ENCODE measurements around the gene RETN.

Gene RETN

DNA sequence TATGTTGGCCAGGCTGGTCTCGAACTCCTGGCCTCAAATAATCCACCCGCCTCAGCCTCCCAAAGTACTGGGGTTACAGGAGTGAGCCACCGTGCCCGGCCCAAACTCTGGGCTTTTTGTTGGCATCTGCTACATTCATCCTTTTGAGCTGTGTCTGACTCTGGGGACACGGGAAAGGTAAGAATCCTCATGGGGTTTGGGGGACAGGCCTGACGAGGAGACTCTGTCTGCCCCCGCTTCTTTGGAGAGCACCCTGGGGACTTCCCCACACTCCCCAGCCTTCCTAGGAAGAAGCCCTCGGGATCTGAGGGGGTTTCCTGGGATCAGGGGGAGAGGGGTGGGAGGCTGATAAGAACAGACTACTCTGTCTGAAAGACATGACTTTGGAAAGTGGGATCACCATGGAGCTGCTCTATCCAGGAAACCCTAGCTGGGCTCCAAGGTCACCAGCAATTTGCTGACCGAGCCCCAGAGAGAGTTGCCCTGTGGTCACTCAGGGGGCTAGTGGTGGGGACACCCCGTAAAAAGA, 41.1 kb downstream of the RETN start:
- DNase-seq = no peak

DNA sequence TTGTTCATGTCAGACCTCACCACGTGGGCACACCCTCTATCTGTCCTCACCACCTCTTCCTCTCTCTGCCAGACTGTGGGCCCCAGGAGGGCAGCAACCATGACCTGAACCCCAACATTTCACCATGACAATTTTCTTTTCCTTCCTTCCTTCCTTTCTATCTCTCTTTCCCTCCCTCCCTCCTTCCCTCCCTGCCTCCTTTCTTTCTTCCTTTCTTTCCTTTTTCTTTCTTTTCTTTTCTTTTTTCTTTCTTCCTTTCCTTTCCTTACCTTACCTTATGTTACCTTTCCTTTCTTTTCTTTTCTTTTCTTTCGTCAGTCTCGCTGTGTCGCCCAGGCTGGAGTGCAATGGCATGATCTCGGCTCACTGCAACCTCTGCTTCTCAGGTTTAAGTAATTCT, 41.8 kb downstream of the RETN start:
- no peak for DNase-seq

DNA sequence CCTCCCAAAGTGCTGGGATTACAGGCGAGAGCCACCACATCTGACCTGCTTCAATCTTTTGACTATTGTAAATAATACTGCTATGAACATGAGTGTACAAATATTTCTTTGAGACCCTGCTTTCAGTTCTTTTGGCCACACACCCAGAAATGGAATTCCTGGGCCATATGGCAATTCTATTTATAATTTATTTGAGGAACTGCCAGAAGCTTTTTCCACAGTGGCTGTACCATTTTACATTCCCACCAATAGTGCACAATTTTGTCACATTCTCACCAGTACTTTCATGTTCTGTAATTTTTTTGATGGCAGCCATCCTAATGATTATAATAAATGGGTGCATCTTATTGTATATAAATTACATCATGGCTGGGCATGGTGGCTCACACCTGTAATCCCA, 46.8 kb downstream of the RETN start:
- no peak for DNase-seq

DNA sequence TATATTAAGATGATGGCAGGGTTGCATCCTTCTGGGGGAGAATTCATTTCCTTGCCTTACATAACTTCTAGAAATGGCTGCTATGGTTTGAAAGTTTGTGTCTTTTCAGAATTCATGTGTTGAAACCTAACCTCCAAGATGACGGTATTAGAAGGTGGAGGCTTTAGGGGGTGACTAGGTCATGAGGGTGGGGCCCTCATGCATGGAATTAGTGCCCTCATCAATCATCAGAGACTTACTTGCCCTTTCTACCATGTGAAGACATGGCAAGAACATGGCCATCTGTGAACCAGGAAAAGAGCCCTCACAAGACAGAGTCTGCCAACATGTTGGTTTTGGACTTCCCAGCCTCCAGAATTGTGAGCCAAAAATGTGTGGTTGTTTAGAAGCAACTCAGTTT, 47.9 kb downstream of the RETN start:
- no peak for DNase-seq

DNA sequence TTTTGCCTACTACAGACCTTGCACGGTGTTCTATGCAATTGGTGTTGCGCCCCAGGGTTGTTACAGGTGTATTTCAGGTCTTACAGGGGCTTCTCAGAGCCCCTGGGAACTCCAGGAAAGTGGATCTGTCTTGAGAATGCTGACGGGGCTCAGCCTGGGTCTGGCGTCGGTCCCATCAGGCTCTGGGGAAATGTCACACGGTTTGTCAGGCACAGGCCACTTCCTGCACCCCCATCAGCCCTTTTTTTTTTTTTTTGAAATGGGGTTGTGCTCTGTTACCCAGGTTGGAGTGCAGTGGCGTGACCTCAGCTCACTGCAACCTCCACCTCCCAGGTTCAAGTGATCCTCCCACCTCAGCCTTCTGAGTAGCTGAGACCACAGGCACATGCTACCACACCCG, 49.8 kb downstream of the RETN start:
- DNase-seq = no peak

Data from stimulated activated CD4-positive, alpha-beta T cell treated with anti-CD3 and anti-CD28 coated beads, Interleukin-2, amount 100 ng/mL, for 48 hours (primary cell).